Mesenchymal stem cell (in vitro differentiated cells and primary cell): ENCODE results near the gene FCER2. TPM values are rescaled to one million over a fixed set of nuclear protein-coding genes. Genes with fewer than 3 reads are reported as not detected.
A peak's percentile ranks its signal among the peaks of the same experiment; 100 is the strongest.

Experiments
- DNase-seq: peaks from one replicate; pipeline ENCODE4 v3.0.0-alpha.2; 2013
- H2AFZ ChIP-seq: one replicate; pipeline ENCODE4 v1.6.1; 2013; ENCODE audit warnings: low read depth, mild to moderate bottlenecking, control low read depth, inconsistent platforms, low read length, moderate library complexity
- H2AK5ac ChIP-seq: 2 replicates; pipeline ENCODE4 v1.6.1; 2013; ENCODE audit warnings: low read length, moderate library complexity, mild to moderate bottlenecking, inconsistent platforms; ENCODE audit not compliant: severe bottlenecking
- H2BK120ac ChIP-seq: one replicate; pipeline ENCODE4 v1.6.1; 2013; ENCODE audit warnings: low read depth, mild to moderate bottlenecking, inconsistent platforms, low read length, moderate library complexity
- H2BK12ac ChIP-seq, 2 experiments: one replicate each; pipeline ENCODE4 v1.6.1; 2013; ENCODE audit warnings: inconsistent platforms in 2 of 2, low read length in 2 of 2, mild to moderate bottlenecking in 2 of 2, moderate library complexity in 2 of 2, control low read depth in 1 of 2
- H2BK15ac ChIP-seq: one replicate; pipeline ENCODE4 v1.6.1; 2013; ENCODE audit warnings: mild to moderate bottlenecking, low read depth, inconsistent platforms; ENCODE audit not compliant: poor library complexity, severe bottlenecking
- H2BK5ac ChIP-seq: 2 replicates; pipeline ENCODE4 v1.6.1; 2013; ENCODE audit warnings: low read depth, mild to moderate bottlenecking, low read length, control low read depth, inconsistent platforms; ENCODE audit not compliant: poor library complexity, severe bottlenecking
- H3K14ac ChIP-seq, 2 experiments: one replicate each; pipeline ENCODE4 v1.6.1; 2013; ENCODE audit warnings: inconsistent platforms in 2 of 2, low read length in 2 of 2, control low read depth in 1 of 2, mild to moderate bottlenecking in 1 of 2, moderate library complexity in 1 of 2
- H3K18ac ChIP-seq, 2 experiments: one replicate each; pipeline ENCODE4 v1.6.1; 2013; ENCODE audit warnings: inconsistent platforms in 2 of 2, low read length in 2 of 2, control low read depth in 1 of 2, low read depth in 1 of 2, mild to moderate bottlenecking in 1 of 2
- H3K23ac ChIP-seq, 2 experiments: one replicate each; pipeline ENCODE4 v1.6.1; 2013; ENCODE audit warnings: inconsistent platforms in 2 of 2, low read length in 2 of 2, mild to moderate bottlenecking in 2 of 2, moderate library complexity in 2 of 2, control low read depth in 1 of 2
- H3K27ac ChIP-seq: 2 replicates; pipeline ENCODE4 v1.5.1; 2013; ENCODE audit warnings: mild to moderate bottlenecking, moderate library complexity, low read length, control low read depth, inconsistent platforms; ENCODE audit not compliant: poor library complexity, severe bottlenecking
- H3K27me3 ChIP-seq, 2 experiments: 2 replicates each; pipeline versions ENCODE4 v1.6.1 to v1.7.0; 2013; ENCODE audit warnings: low read length in 2 of 2, mild to moderate bottlenecking in 2 of 2, moderate library complexity in 2 of 2, control low read depth in 1 of 2, inconsistent platforms in 1 of 2; ENCODE audit not compliant: control insufficient read depth in 1 of 2, insufficient read depth in 1 of 2
- H3K36me3 ChIP-seq, 2 experiments: 2 replicates each; pipeline versions ENCODE4 v1.6.1 to v1.7.0; 2013; ENCODE audit warnings: low read length in 2 of 2, control low read depth in 1 of 2, inconsistent platforms in 1 of 2, low read depth in 1 of 2, mild to moderate bottlenecking in 1 of 2; ENCODE audit not compliant: insufficient read depth in 2 of 2, control insufficient read depth in 1 of 2
- H3K4ac ChIP-seq, 2 experiments: one replicate each; pipeline ENCODE4 v1.6.1; 2013; ENCODE audit warnings: inconsistent platforms in 2 of 2, low read length in 2 of 2, mild to moderate bottlenecking in 2 of 2, moderate library complexity in 2 of 2, control low read depth in 1 of 2, low read depth in 1 of 2
- H3K4me1 ChIP-seq: 2 replicates; pipeline ENCODE4 v1.6.1; 2013; ENCODE audit warnings: low read depth, low read length, control low read depth; ENCODE audit not compliant: control insufficient read depth, insufficient read depth
- H3K4me2 ChIP-seq: 2 replicates; pipeline ENCODE4 v1.6.1; 2013; ENCODE audit warnings: low read length, mild to moderate bottlenecking, inconsistent platforms; ENCODE audit not compliant: poor library complexity, severe bottlenecking
- H3K4me3 ChIP-seq, 2 experiments: 2 replicates each; pipeline versions ENCODE4 v1.5.1 to v1.7.0; 2013; ENCODE audit warnings: low read length in 2 of 2, mild to moderate bottlenecking in 2 of 2, control low read depth in 1 of 2, low read depth in 1 of 2; ENCODE audit not compliant: insufficient read depth in 1 of 2
- H3K79me1 ChIP-seq: replicated peaks from 2 replicates; pipeline ENCODE4 v1.6.1; 2013; ENCODE audit warnings: mild to moderate bottlenecking, control low read depth, low read length, inconsistent platforms; ENCODE audit not compliant: poor library complexity, severe bottlenecking
- H3K9ac ChIP-seq: 2 replicates; pipeline ENCODE4 v1.7.0; 2013; ENCODE audit warnings: mild to moderate bottlenecking, low read length, moderate library complexity
- H3K9me3 ChIP-seq: 2 replicates; pipeline ENCODE4 v1.7.0; 2013; ENCODE audit warnings: mild to moderate bottlenecking, low read length; ENCODE audit not compliant: control insufficient read depth
- H4K8ac ChIP-seq: one replicate; pipeline ENCODE4 v1.6.1; 2013; ENCODE audit warnings: inconsistent platforms, mild to moderate bottlenecking, low read length, moderate library complexity
- H4K91ac ChIP-seq: one replicate; pipeline ENCODE4 v1.6.1; 2013; ENCODE audit warnings: mild to moderate bottlenecking, low read length, inconsistent platforms
- WGBS: methylation state at CpG from one replicate; pipeline ENCODE4 v1.1.7; 2013; ENCODE audit warnings: mixed read lengths; 5-methylcytosine and 5-hydroxymethylcytosine counted together
- polyA plus RNA-seq, 2 experiments: library from polyadenylated mRNA; stranded (reverse); fragments of 200-250 nt; gene quantifications; one replicate each; pipeline ENCODE4 v1.2.3, GENCODE V29; 2013

Gene FCER2, protein sequence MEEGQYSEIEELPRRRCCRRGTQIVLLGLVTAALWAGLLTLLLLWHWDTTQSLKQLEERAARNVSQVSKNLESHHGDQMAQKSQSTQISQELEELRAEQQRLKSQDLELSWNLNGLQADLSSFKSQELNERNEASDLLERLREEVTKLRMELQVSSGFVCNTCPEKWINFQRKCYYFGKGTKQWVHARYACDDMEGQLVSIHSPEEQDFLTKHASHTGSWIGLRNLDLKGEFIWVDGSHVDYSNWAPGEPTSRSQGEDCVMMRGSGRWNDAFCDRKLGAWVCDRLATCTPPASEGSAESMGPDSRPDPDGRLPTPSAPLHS
- not detected for polyA plus RNA-seq (2013, experiment 1 of 2)
- not detected for polyA plus RNA-seq (2013, experiment 2 of 2)

DNA sequence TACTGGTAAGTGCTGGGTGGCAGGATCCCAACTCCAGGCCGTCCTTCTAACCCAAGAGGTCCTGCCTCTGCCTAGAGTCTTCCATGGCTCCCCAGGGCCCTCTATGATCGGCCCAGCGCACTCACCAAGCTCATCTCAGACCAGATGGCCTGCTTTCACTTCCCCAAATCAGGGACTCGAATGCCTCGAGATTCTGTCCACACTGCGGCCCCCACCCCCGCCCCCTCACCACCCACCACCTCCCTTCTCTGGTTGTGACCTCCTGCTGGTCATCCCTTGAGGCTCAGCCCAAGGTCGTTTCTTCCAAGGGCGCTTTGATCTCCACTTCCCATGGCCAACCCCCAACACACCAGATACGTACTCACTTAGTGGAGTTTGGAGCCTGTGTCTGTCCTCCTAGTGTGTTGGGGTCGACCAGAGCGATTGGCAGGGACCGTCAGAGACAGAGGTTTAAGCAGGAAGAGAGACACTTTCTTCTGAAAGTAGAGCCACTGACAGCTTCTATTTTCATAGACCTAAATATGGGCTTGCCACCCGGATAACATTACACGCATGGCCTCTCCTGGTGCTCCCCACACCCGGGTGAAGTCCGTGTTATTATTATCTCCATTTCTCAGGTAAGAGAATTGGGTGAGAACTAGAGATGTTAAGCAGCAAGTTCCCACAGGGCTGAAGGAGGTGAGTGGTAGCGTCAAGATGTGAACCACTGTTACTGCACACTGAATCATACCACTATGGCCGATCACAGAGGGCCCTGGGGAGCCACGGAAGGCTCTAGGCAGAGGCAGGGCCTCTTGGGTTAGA is at the start of gene FCER2:
TSS of gene FCER2 (minus strand) at position 478 of the 804 bp plus-strand sequence. CDS start 2,371 bp downstream, outside the sequence.
- no peak within 1 kb of the TSS for H3K27ac ChIP-seq
- H2BK12ac ChIP-seq = no peak within 1 kb of the TSS
- no peak within 1 kb of the TSS for H2BK5ac ChIP-seq
- no peak within 1 kb of the TSS for H4K8ac ChIP-seq
- H3K23ac ChIP-seq = no peak within 1 kb of the TSS
- H3K18ac ChIP-seq = no peak within 1 kb of the TSS
- no peak within 1 kb of the TSS for H2AK5ac ChIP-seq
- no peak within 1 kb of the TSS for H2BK120ac ChIP-seq
- H3K36me3 ChIP-seq = no peaks in the 10 kb centered on the region
- H3K27me3 ChIP-seq = peaks cover 18 to 79% of the 10 kb centered on the region in 2 experiments
- no peaks in the 10 kb centered on the region for H3K9me3 ChIP-seq
- no peak within 1 kb of the TSS for H3K4ac ChIP-seq
- H2BK15ac ChIP-seq = no peak within 1 kb of the TSS
- H3K4me3 ChIP-seq = no peak within 1 kb of the TSS
- H3K79me1 ChIP-seq = no peaks in the 10 kb centered on the region
- no peak within 1 kb of the TSS for H3K4me2 ChIP-seq
- WGBS = 78% methylated on average over 17 of the region's 20 CpGs
- H3K9ac ChIP-seq = no peak within 1 kb of the TSS
- no peak within 1 kb of the TSS for H3K14ac ChIP-seq
- no peak within 1 kb of the TSS for H4K91ac ChIP-seq
- no peak for DNase-seq
- H3K4me1 ChIP-seq = no peaks in the 10 kb centered on the region
- H2AFZ ChIP-seq = no peak within 1 kb of the TSS

DNA sequence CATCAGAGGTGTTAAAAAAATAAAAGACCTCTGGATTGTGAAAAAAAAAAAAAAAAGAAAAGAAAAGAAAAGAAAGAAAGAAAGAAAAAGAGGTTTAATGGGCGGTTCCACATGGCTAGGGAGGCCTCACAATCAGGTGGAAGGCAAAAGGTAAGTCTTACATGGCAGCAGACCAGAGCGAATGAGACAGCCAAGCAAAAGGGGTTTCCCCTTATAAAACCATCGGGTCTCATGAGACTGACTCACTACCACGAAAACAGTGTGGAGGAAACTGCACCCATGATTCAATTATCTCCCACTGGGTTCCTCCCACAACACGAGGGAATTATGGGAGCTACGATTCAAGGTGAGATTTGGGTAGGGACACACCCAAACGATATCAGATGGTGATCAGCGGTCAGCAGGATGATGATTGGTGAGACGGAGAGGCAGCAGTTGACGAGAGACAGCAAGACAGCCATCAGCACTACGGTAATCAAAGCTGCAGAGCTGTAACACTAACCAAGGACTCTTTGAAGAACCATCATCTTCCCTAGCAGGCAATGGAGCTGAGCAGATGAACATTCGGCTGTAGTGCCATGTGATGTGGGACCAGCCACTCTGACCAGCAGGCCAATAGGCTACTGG is 49.3 kb upstream of the FCER2 start:
- no peak overlapping the region for H3K9ac ChIP-seq

DNA sequence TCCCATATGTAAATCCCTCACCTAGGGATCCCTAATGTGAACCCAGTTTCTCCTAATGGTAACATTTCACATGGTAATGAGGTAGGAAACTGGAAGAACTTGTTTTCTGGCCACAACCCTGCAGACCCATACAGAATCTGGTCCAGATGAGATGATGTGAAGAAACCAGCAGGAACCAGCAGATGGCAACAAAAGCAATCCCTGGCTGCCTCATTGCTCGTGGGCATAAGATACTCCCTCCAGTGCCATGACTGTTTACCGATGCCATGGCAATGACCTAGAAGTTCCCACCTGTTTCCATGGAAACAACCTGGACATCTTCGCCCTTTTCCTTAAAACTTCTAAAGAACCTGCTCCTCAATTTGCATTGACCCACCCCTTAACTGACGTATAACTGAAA is 46.8 kb upstream of the FCER2 start:
- no peak overlapping the region for H3K4ac ChIP-seq
- no peak overlapping the region for H3K18ac ChIP-seq
- H2BK15ac ChIP-seq = no peak overlapping the region
- H2BK12ac ChIP-seq = no peak overlapping the region
- peaks cover 21 to 47% of the 10 kb centered on the region in 2 experiments for H3K27me3 ChIP-seq
- no peak overlapping the region for H4K91ac ChIP-seq
- no peaks in the 10 kb centered on the region for H3K4me1 ChIP-seq
- H2AFZ ChIP-seq = no peak overlapping the region
- no peak overlapping the region for H3K27ac ChIP-seq
- no peak overlapping the region for H2BK5ac ChIP-seq
- H2BK120ac ChIP-seq = no peak overlapping the region
- no peaks in the 10 kb centered on the region for H3K36me3 ChIP-seq
- peak; percentile 9 for DNase-seq
- H2AK5ac ChIP-seq = no peak overlapping the region
- H3K9me3 ChIP-seq = no peaks in the 10 kb centered on the region
- 64% methylated on average over 3 of the region's 4 CpGs for WGBS
- H3K9ac ChIP-seq = no peak overlapping the region
- H3K79me1 ChIP-seq = no peaks in the 10 kb centered on the region
- no peak overlapping the region for H4K8ac ChIP-seq
- no peak overlapping the region for H3K23ac ChIP-seq
- H3K14ac ChIP-seq = no peak overlapping the region
- no peak overlapping the region for H3K4me2 ChIP-seq
- H3K4me3 ChIP-seq = no peak overlapping the region

More for the DNA sequence above, 49.3 kb upstream of the FCER2 start:
- Histone ChIP-seq H4K91ac (no peak overlapping the region), H2BK12ac (no peak overlapping the region), H3K27me3 (peaks cover 3 to 35% of the 10 kb centered on the region in 2 experiments), H3K18ac (no peak overlapping the region), H3K79me1 (no peaks in the 10 kb centered on the region), H3K36me3 (no peaks in the 10 kb centered on the region), H2AFZ (no peak overlapping the region), H3K14ac (no peak overlapping the region), H2BK5ac (no peak overlapping the region), H3K27ac (no peak overlapping the region), H3K9me3 (peaks cover 4% of the 10 kb centered on the region), H3K4me3 (no peak overlapping the region), H2AK5ac (no peak overlapping the region), H4K8ac (no peak overlapping the region), H3K4ac (no peak overlapping the region), H3K4me2 (no peak overlapping the region), H2BK120ac (no peak overlapping the region), H2BK15ac (no peak overlapping the region), H3K4me1 (no peaks in the 10 kb centered on the region), H3K23ac (no peak overlapping the region)
- 73% methylated on average over 12 of the region's 12 CpGs for WGBS
- no peak for DNase-seq

DNA sequence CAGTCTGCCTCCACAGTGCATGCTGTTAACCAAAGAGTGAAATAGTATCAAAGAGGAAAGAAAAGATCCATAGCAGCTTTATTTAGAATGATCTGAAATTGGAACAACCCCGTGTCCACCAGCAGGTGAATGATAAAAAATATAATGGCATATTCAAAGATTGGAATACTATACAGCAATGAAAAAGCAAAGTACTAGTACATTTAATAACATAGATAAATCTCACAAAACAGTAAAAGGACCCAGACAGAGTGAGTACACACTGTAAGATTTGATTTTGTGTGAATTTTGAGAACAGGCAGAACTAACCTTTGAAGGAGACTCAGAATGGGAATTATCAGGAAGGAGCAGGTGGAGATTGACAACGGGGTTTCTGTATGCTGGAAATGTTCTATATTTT is 46.2 kb upstream of the FCER2 start:
- no peaks in the 10 kb centered on the region for H3K4me1 ChIP-seq
- no peak overlapping the region for H3K27ac ChIP-seq
- H4K91ac ChIP-seq = no peak overlapping the region
- H3K36me3 ChIP-seq = no peaks in the 10 kb centered on the region
- no peak overlapping the region for H2AFZ ChIP-seq
- WGBS = no CpG with 5 or more reads among the region's 2 CpGs
- no peak overlapping the region for H4K8ac ChIP-seq
- H3K23ac ChIP-seq = no peak overlapping the region
- no peak overlapping the region for H3K4me2 ChIP-seq
- H3K9ac ChIP-seq = no peak overlapping the region
- DNase-seq = no peak
- H2BK12ac ChIP-seq = no peak overlapping the region
- H3K9me3 ChIP-seq = no peaks in the 10 kb centered on the region
- no peak overlapping the region for H2AK5ac ChIP-seq
- peaks cover 22 to 51% of the 10 kb centered on the region in 2 experiments for H3K27me3 ChIP-seq
- no peak overlapping the region for H3K4me3 ChIP-seq
- no peaks in the 10 kb centered on the region for H3K79me1 ChIP-seq
- H2BK120ac ChIP-seq = no peak overlapping the region
- H2BK5ac ChIP-seq = no peak overlapping the region
- no peak overlapping the region for H2BK15ac ChIP-seq
- H3K4ac ChIP-seq = no peak overlapping the region
- no peak overlapping the region for H3K18ac ChIP-seq
- H3K14ac ChIP-seq = no peak overlapping the region
